ENCODE measurements around the gene RABGGTA. TPM values are rescaled to one million over a fixed set of nuclear protein-coding genes. Genes with fewer than 3 reads are reported as not detected.

Gene RABGGTA
- total RNA-seq, 1 donor from 2014 or later = 25.9 TPM

DNA sequence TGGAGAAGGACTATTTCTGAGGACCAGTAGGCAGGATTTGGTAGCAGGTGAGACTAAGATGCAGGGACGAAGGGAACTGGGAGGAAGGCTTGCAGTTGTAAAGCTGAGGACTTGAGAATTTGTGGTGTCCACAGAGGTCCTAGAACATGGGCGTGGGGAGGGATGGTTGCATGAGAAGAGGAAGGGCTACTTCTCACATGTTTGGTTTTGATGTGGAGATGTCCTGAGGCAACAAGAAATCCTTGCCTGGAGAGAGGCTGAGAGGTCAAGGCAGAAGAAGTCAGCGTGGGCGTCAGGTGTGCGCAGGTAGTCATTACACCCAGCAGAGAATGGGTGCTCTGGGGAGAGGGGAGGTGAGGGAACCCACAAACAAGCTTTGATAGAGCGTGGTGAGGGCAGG, 5.7 kb upstream of the RABGGTA start:
- peaks cover 5% of the 10 kb centered on the region for H3K4me1 Mint-ChIP-seq (ENCODE audit: low read depth)
- H3K9me3 Mint-ChIP-seq (ENCODE audit: low read depth) = no peaks in the 10 kb centered on the region
- TF ChIP-seq, protein P1, sequence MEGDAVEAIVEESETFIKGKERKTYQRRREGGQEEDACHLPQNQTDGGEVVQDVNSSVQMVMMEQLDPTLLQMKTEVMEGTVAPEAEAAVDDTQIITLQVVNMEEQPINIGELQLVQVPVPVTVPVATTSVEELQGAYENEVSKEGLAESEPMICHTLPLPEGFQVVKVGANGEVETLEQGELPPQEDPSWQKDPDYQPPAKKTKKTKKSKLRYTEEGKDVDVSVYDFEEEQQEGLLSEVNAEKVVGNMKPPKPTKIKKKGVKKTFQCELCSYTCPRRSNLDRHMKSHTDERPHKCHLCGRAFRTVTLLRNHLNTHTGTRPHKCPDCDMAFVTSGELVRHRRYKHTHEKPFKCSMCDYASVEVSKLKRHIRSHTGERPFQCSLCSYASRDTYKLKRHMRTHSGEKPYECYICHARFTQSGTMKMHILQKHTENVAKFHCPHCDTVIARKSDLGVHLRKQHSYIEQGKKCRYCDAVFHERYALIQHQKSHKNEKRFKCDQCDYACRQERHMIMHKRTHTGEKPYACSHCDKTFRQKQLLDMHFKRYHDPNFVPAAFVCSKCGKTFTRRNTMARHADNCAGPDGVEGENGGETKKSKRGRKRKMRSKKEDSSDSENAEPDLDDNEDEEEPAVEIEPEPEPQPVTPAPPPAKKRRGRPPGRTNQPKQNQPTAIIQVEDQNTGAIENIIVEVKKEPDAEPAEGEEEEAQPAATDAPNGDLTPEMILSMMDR (IDR thresholded peaks at IDR 0.05; ENCODE audit: unreplicated experiment) = no peak
- H3K36me3 Mint-ChIP-seq (ENCODE audit: insufficient read depth) = no peaks in the 10 kb centered on the region
- H3K4me3 Mint-ChIP-seq (ENCODE audit: low read depth) = no peak overlapping the region
- H3K27me3 Mint-ChIP-seq = no peaks in the 10 kb centered on the region
- H3K27ac Mint-ChIP-seq = peak overlapping the region; percentile 6
- DNase-seq (ENCODE audit: low spot score, unreplicated experiment) = no peak

DNA sequence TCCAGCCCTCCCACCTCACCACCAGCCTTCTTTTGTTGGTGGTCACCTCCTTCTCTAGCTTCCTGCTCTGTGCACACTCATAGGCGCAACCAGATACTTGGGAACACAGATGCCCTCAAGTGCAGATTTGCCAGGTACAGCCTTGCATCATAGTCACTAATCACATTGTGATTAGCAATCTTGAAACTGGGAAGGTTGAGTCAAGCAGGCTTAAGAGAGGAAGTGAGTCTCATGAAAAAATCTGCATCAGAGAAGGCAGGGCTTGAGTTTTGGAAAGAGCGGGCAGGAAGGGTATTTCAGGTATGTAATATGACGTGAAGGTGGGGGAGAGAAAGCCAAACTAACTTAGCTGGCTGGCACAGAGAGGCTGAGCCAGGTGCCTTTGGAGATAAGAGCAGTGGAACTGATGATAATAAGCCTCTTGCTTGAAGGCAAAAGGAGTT, 2.7 kb upstream of the RABGGTA start:
- Mint-ChIP-seq H3K36me3 (ENCODE audit: insufficient read depth) (no peaks in the 10 kb centered on the region), H3K4me3 (ENCODE audit: low read depth) (no peak overlapping the region), H3K27ac (no peak overlapping the region), H3K9me3 (ENCODE audit: low read depth) (no peaks in the 10 kb centered on the region), H3K4me1 (ENCODE audit: low read depth) (peaks cover 12% of the 10 kb centered on the region), H3K27me3 (no peaks in the 10 kb centered on the region)
- TF ChIP-seq, protein P1 (IDR thresholded peaks at IDR 0.05; ENCODE audit: unreplicated experiment) = no peak
- no peak for DNase-seq (ENCODE audit: low spot score, unreplicated experiment)

DNA sequence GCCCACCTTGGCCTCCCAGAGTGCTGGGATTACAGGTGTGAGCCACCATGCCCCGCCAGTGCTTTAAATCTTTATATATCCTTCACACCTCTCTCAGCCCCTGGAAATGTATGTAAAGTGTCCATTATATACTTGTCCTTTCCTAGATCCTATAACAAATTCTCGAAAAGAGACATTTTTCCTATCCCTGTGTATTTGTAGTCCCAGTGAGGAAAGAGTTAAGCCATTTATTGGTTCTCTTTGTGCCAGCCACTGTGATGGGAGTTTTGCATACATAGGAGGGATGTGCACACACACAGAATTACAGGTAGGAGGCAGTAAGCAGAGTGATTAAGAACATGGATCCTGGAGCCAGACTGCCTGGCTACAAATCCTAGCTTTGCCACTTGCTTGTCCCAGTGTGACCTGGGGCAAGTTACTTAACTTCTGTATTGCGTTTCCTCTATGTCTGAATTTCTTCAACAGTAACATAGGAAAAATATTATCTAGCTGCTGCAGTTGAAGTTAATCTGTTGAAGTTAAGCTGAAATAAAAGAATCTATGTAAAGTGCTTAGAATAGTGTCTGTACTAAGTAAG, 2.1 kb upstream of the RABGGTA start:
- H3K4me3 Mint-ChIP-seq (ENCODE audit: low read depth) = peak overlapping the region; percentile 52
- no peak for DNase-seq (ENCODE audit: low spot score, unreplicated experiment)
- no peaks in the 10 kb centered on the region for H3K9me3 Mint-ChIP-seq (ENCODE audit: low read depth)
- no peaks in the 10 kb centered on the region for H3K36me3 Mint-ChIP-seq (ENCODE audit: insufficient read depth)
- no peaks in the 10 kb centered on the region for H3K27me3 Mint-ChIP-seq
- TF ChIP-seq, protein P1 (IDR thresholded peaks at IDR 0.05; ENCODE audit: unreplicated experiment) = peak; percentile 23
- peaks cover 12% of the 10 kb centered on the region for H3K4me1 Mint-ChIP-seq (ENCODE audit: low read depth)
- no peak overlapping the region for H3K27ac Mint-ChIP-seq

GRCh38 chr14:24272467-24272866, 1.1 kb upstream of the RABGGTA start:
- Mint-ChIP-seq H3K27me3 (no peaks in the 10 kb centered on the region), H3K27ac (no peak overlapping the region), H3K9me3 (ENCODE audit: low read depth) (no peaks in the 10 kb centered on the region), H3K4me1 (ENCODE audit: low read depth) (peaks cover 12% of the 10 kb centered on the region), H3K36me3 (ENCODE audit: insufficient read depth) (no peaks in the 10 kb centered on the region), H3K4me3 (ENCODE audit: low read depth) (peak overlapping the region; percentile 78)
- no peak for DNase-seq (ENCODE audit: low spot score, unreplicated experiment)
- TF ChIP-seq, protein P1 (IDR thresholded peaks at IDR 0.05; ENCODE audit: unreplicated experiment) = no peak

DNA sequence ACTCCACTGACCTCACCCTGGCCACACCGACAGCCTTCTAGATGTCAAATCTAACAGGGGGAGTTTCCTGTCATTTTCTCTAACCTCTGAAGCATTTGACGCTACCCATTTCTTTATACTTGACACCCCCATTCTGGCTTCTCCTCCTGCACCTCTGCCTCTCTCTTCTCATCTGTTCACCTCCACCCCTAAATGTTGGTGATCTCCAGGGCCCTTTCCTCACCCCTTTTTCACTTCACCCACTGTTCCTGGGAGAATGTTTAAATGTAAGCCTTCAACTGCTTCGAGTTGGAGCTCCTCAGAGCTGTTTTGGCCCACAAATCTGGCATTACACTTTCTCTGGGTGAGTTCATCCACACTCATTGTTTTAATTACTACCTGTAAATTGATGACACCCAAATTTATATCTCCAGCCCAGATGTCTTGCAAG, 452 bp upstream of the RABGGTA start:
- TF ChIP-seq, protein P1 (IDR thresholded peaks at IDR 0.05; ENCODE audit: unreplicated experiment) = no peak
- H3K4me1 Mint-ChIP-seq (ENCODE audit: low read depth) = peaks cover 12% of the 10 kb centered on the region
- H3K9me3 Mint-ChIP-seq (ENCODE audit: low read depth) = no peaks in the 10 kb centered on the region
- peaks cover 5% of the 10 kb centered on the region for H3K36me3 Mint-ChIP-seq (ENCODE audit: insufficient read depth)
- peak overlapping the region; percentile 54 for H3K27ac Mint-ChIP-seq
- H3K4me3 Mint-ChIP-seq (ENCODE audit: low read depth) = peak overlapping the region; percentile 78
- no peaks in the 10 kb centered on the region for H3K27me3 Mint-ChIP-seq
- DNase-seq (ENCODE audit: low spot score, unreplicated experiment) = no peak

Measured in progenitor cell of endocrine pancreas (in vitro differentiated cells).